Caki2 (cell line): ENCODE measurements around the gene NNT. TPM values are rescaled to one million over a fixed set of nuclear protein-coding genes. Genes with fewer than 3 reads are reported as not detected.
"Not testable (repeated sequence)": the region's sequence is repeated elsewhere in the genome, so short reads cannot be mapped to it uniquely, and the experiment has no call there.

Experiments used
- DNase-seq: peaks from one replicate; pipeline ENCODE4 v3.0.0-alpha.2; 2015; ENCODE audit warnings: low read depth
- in situ Hi-C: cut with HindIII; loops from 2 replicates; pipeline ENCODE4 v1.10.0; 2016; ENCODE audit warnings: low sequenced_read_pairs, low pct_unique_long_range_greater_than_20kb, mixed read lengths
- total RNA-seq: library from RNA; depleted of rRNA; stranded (reverse); fragments of >200 nt; shearing (Covaris generic); gene quantifications from 2 replicates; pipeline ENCODE4 v1.2.3, GENCODE V29; 2014; ENCODE audit warnings: low replicate concordance; rRNA removed

The NNT gene
- total RNA-seq, 1 experiment from 2014 or later, result 32.5 TPM

- in situ Hi-C loops, result no loop called here
These were observed 127.0 kb downstream of the NNT start for GRCh38 chr5:43729846-43730478.

GRCh38 chr5:43730832-43731342 is 127.9 kb downstream of the NNT start:
- in situ Hi-C loops, result no loop called here
- no peak for DNase-seq

More at GRCh38 chr5:43729846-43730478, 127.0 kb downstream of the NNT start:
- DNase-seq, result no peak

- in situ Hi-C loops, result no loop called here
- no peak for DNase-seq
These were observed 128.6 kb downstream of the NNT start for GRCh38 chr5:43731573-43731972.

GRCh38 chr5:43745923-43746548 is 143.1 kb downstream of the NNT start:
- in situ Hi-C loops, DNase-seq: not testable (repeated sequence)

- DNase-seq, result no peak
- in situ Hi-C loops, result no loop called here
These were observed 147.8 kb downstream of the NNT start for GRCh38 chr5:43750809-43751208.

- no peak for DNase-seq
- in situ Hi-C loops, result no loop called here
These were observed 150.1 kb downstream of the NNT start for GRCh38 chr5:43753069-43753468.

Other genes with a start within 250 kb of the NNT start
- gene CCL28, start 190.8 kb upstream of the NNT start, total RNA-seq, result 4.8 and 8.2 TPM in 2 replicates
- gene TMEM267, start 119.3 kb upstream of the NNT start, total RNA-seq, result 16.3 and 23.1 TPM in 2 replicates
- gene C5orf34, start 88.0 kb upstream of the NNT start, total RNA-seq, result 12.3 and 21.5 TPM in 2 replicates
- 87.2 and 87.5 TPM in 2 replicates for gene PAIP1, start 46.1 kb upstream of the NNT start, total RNA-seq